GM10248 (cell line): ENCODE results near the gene ETS1.

ENCODE experiments used
- CTCF ChIA-PET: fragments of 300-600 bp; sonication (Branson Sonifier 250); formaldehyde crosslinking; extraction: SDS; loops from one replicate; lab custom pipeline; 2021; ENCODE audit warnings: antibody characterized with exemption; lab: Yijun Ruan, JAX
- POLR2A ChIA-PET: fragments of 350-650 bp; sonication (Branson Sonifier 250); formaldehyde crosslinking; extraction: SDS; loops from one replicate; lab custom pipeline; 2020; ENCODE audit warnings: antibody characterized with exemption; lab: Yijun Ruan, JAX
- DNase-seq: peaks from one replicate; pipeline ENCODE4 v3.0.0; 2012; ENCODE audit errors: extremely low spot score
- TF ChIP-seq, protein P1 (sequence below): IDR thresholded peaks from 2 replicates; pipeline ENCODE4 v1.5.1; 2012; ENCODE audit warnings: mild to moderate bottlenecking, low read depth; ENCODE audit errors: extremely low read depth, missing control alignments, control extremely low read depth

ETS1 gene

DNA sequence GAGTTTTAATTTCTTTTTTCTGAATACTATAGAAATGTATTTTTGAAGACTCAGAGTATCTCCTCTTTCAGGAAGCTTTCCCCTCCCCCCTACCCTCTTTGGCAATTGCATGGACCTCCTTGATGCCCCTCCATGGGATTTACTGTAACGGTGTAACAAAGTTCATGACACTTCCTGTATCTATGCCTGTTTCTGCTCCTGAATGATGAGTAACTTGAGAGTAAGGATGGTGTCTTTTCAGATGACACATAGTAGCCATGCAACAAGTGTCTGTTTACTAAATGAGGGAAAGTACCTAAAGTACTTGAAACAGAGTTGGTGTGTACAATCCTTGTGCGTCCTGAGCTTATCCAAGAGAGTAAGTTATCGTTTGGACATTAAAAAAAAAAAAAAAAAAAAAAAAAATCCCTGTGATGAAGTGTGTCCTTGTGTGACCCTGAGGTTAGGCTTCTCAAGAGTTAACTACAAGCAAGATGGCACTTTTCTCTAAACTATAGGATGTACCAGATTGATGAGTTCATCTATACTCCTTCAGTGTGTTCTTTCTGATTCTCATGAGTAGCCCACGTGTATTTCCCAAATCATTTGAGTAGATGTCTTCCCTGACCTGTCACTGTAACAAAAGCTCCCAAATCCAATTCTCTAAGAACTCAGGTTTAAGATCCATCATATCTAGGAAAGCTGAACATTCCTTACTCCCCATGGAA is 7.4 kb downstream of the ETS1 start:
- CTCF ChIA-PET, result interaction anchor here (1.4 to 1.5 kb wide), 2 partner anchors 51 to 422 kb away, joined by 4 read pairs; no protein-coding TSS in a partner anchor
- TF ChIP-seq, protein P1, sequence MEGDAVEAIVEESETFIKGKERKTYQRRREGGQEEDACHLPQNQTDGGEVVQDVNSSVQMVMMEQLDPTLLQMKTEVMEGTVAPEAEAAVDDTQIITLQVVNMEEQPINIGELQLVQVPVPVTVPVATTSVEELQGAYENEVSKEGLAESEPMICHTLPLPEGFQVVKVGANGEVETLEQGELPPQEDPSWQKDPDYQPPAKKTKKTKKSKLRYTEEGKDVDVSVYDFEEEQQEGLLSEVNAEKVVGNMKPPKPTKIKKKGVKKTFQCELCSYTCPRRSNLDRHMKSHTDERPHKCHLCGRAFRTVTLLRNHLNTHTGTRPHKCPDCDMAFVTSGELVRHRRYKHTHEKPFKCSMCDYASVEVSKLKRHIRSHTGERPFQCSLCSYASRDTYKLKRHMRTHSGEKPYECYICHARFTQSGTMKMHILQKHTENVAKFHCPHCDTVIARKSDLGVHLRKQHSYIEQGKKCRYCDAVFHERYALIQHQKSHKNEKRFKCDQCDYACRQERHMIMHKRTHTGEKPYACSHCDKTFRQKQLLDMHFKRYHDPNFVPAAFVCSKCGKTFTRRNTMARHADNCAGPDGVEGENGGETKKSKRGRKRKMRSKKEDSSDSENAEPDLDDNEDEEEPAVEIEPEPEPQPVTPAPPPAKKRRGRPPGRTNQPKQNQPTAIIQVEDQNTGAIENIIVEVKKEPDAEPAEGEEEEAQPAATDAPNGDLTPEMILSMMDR, result no peak
- POLR2A ChIA-PET, result interaction anchor here (0.6 kb wide), 2 partner anchors 57 to 76 kb away, joined by 4 to 5 read pairs; no protein-coding TSS in a partner anchor
- DNase-seq, result peak; percentile 55

DNA sequence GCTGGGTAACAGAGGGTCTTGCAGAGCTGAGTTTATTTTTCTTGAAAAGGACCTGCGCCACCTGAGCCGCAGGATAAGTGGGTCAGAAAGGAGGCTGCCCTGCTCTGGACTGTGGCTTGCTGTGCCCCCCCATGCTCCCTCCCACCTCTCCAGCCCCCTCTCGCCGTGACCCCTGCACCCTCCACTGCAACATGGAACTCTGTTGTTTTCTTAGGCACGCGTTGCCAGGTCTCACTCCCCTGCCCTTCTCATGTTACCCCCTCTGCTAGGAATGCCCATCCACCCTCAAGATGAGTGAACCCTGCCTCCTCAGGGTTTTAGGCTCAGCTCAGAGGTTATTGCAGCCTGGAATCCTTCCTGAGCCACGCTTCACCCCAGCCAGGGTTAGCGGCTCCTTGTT is 10.8 kb downstream of the ETS1 start:
- CTCF ChIA-PET, result interaction anchor here (1.1 kb wide), 1 partner anchor 54 kb away, joined by 3 read pairs; no protein-coding TSS in a partner anchor
- DNase-seq, result no peak
- TF ChIP-seq, protein P1, result no peak
- POLR2A ChIA-PET, result no interaction called here

DNA sequence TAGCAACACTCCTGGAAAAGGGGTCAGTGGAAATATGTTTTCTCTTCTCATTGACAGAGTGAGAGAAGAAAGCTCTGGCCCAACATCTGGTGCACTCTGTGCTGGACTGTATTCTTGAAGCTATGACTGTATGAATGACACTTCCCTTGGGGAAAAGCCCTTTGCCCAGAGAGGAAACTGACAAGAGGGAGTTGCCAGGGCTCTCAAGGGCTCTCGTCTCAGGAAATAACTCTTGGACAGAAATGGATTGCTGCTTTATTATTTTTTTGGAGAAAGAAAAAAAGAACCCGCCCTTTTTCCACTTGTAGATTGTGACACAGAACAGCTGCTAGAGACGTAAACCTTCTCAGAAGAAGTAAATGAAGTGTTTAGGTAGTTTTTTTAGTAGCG is 11.4 kb downstream of the ETS1 start:
- POLR2A ChIA-PET, result no interaction called here
- CTCF ChIA-PET, result no interaction called here
- DNase-seq, result no peak
- TF ChIP-seq, protein P1, result no peak

DNA sequence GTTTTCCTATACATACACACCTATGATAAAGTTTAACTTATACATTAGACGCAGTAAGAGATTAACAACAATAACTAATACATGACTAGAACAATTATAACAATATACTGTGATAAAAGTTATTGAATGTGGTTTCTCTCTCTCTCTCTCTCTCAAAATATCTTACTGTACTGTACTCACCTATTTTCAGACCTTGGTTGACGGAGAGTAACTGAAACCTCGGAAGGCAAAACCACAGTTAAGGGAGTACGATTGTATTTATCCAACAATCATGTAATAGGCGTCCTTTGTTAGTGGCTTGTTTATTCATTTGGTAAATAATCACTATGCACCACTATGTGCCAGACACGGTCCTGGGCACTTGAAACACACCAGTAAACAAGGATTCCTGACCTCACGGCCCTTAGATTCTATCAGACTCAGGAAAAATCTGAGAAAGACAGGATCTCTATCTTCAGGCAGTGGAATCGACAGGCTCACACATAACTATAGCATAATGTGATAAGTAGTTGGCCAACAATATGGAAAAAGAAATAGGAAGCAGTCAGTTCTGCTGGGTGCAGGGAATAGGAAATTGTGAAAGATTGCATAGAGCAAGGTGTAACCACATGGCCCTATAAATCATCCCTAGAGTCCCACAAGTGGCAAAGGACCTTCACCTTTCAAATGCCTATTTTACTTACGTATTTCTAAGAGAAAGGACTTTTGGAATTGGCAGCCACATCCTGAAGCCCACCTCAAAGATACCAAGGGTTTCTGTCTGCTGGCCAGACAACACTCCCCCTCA is 12.0 kb downstream of the ETS1 start:
- CTCF ChIA-PET, result interaction anchor here (0.5 to 2.0 kb wide), 2 partner anchors 21 to 418 kb away, joined by 3 to 5 read pairs; no protein-coding TSS in a partner anchor
- POLR2A ChIA-PET, result no interaction called here
- TF ChIP-seq, protein P1, result no peak
- no peak for DNase-seq

DNA sequence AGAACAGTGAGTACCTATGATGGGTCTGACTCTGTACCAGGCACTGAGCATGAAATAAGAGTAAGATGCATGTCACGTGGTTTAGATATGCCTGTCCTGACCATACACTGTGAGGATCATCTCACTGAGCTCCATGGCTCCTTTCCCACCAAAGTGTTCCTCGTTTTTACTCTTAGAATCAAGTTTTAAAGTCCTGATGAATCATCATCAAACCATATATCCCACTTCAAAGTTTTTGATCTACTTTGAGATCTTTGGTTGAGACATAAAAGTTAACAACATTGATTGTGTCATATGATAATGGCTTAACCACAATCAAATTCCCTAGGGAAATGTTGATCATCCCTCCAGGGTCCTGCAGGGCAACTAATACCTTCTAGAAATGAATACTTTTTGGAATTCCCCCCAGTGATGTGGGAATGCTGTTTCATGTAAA is 12.8 kb downstream of the ETS1 start:
- TF ChIP-seq, protein P1, result no peak
- POLR2A ChIA-PET, result no interaction called here
- DNase-seq, result no peak
- CTCF ChIA-PET, result interaction anchor here (0.5 to 2.0 kb wide), 3 partner anchors 20 to 417 kb away, joined by 3 to 5 read pairs (median 3); no protein-coding TSS in a partner anchor

DNA sequence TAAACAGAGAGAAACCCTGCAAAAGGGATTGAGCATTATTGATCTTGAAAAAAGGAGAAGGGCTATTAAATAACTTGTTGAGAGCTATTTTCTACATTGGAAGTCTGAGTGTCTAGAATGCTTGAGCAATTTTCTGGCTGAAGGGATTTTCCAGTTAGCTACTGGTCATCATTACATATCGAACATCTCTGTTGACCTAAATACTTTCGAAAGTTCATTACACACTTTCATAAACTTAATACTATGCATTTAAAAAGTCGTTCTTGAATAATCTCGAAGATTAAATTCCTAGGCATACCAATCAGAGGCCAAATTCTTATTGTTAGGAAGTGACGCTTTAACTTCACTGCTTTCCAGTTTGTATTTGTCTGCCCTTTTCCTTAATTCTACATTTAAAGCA is 13.7 kb downstream of the ETS1 start:
- ChIA-PET CTCF (interaction anchor here (1.4 to 2.0 kb wide), 3 partner anchors 19 to 61 kb away, joined by 3 to 5 read pairs (median 4); no protein-coding TSS in a partner anchor), POLR2A (no interaction called here)
- TF ChIP-seq, protein P1, result no peak
- no peak for DNase-seq
